GM10266 (cell line): Measurements from ENCODE around the gene UROS.

Experiments
- DNase-seq: peaks from one replicate; pipeline ENCODE4 v3.0.0; 2012; ENCODE audit errors: extremely low spot score
- TF ChIP-seq, protein P1 (sequence below): IDR thresholded peaks from 2 replicates; pipeline ENCODE4 v1.5.1; 2012; ENCODE audit warnings: mild to moderate bottlenecking, low read depth; ENCODE audit not compliant: control insufficient read depth, insufficient read depth; ENCODE audit errors: missing control alignments

Gene UROS

GRCh38 chr10:125815764-125816163, 7.3 kb downstream of the UROS start:
- no peak for DNase-seq
- TF ChIP-seq, protein P1, sequence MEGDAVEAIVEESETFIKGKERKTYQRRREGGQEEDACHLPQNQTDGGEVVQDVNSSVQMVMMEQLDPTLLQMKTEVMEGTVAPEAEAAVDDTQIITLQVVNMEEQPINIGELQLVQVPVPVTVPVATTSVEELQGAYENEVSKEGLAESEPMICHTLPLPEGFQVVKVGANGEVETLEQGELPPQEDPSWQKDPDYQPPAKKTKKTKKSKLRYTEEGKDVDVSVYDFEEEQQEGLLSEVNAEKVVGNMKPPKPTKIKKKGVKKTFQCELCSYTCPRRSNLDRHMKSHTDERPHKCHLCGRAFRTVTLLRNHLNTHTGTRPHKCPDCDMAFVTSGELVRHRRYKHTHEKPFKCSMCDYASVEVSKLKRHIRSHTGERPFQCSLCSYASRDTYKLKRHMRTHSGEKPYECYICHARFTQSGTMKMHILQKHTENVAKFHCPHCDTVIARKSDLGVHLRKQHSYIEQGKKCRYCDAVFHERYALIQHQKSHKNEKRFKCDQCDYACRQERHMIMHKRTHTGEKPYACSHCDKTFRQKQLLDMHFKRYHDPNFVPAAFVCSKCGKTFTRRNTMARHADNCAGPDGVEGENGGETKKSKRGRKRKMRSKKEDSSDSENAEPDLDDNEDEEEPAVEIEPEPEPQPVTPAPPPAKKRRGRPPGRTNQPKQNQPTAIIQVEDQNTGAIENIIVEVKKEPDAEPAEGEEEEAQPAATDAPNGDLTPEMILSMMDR = no peak

GRCh38 chr10:125812128-125812750, 10.8 kb downstream of the UROS start:
- TF ChIP-seq, protein P1 = no peak
- DNase-seq = no peak

- no peak for DNase-seq
- TF ChIP-seq, protein P1 = no peak
Measured at GRCh38 chr10:125811251-125811650, 11.8 kb downstream of the UROS start.

DNA sequence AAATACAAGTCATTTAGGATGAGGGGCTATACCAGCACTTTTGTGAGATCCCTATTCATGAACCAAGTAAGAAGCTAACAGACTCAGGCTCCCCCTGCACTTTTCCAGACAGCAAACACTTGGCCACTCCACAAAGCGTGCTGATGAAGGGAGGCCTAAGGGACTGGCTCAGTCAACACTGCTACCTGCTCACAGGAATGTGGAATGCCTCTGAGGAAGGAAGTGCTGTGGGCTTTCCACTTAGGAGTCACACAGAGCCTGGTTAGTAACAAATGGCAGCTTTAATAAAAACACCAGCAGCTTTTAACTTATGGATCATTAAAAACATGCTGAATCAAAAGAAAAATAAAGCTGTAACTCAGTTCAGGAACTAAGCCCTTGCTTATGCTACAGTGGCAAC, 15.0 kb downstream of the UROS start:
- TF ChIP-seq, protein P1 = no peak

DNA sequence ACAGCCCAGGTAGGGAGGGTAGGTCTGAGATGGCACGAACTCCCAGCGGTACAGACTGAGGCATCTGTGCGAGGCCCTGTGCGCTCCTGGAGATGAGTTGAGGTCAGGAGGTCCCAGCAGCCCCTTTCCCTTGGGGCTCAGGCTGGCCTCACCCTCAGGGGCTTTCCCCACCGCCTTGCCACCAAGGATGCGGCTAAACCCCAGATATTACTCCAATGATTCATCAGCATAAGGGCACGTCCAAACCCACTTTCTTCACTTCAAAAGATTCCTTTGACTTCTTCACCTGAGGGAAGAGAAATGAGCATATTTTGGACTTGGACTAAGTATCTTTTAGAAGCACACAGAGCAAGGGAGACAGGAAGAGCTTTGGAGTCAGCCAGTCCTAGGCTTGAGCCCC, 20.3 kb downstream of the UROS start:
- TF ChIP-seq, protein P1 = no peak

More for the DNA sequence above, 15.0 kb downstream of the UROS start:
- DNase-seq = no peak

DNA sequence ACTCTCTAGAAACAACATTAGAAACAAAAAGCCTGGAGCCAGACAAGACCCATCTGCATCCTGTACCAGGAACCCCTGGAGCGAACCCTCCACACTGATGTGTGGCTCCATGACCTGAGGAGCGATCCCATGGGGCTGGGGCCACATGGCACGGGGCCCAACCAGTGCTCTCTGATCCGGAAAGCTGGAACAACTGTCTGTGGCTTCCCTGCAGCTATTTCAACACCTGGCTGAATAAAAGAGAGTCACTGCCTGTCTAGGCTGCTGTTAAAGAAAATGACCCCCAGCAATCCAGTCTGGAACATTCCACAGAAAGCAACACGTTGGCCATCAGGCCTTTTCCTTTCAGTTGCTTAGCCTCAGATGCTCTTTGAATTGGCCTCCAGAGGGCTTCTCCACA, 20.9 kb downstream of the UROS start:
- TF ChIP-seq, protein P1 = no peak
- DNase-seq = no peak

More for the DNA sequence above, 20.3 kb downstream of the UROS start:
- no peak for DNase-seq

DNA sequence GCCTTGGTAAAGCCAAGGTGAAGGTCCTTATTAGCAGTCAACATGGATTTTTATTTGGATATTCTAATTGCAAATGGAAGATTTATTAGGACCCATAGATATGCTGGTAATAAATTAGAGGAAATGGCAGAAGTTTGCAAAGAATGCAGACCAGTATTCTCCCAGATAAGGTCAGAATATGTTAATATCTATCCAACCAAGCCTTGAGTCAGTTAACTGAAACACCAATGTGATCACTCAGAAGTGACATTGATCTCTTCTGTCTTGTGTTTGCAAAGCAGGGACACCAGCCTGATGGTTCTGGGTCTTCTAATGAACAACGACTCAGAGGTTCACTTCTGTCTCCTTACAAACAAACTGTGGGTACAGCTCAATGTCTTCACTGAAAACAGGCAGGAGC, 21.5 kb downstream of the UROS start:
- TF ChIP-seq, protein P1 = no peak
- no peak for DNase-seq
